Endodermal cell (in vitro differentiated cells): ENCODE measurements around the gene MAP2K5. TPM values are rescaled to one million over a fixed set of nuclear protein-coding genes. Genes with fewer than 3 reads are reported as not detected.

Source experiments
- DNase-seq: peaks from one replicate; pipeline ENCODE4 v3.0.0-alpha.2; 2017
- H3K27ac ChIP-seq: 2 replicates; pipeline ENCODE4 v1.5.1; 2013; ENCODE audit warnings: mild to moderate bottlenecking, low read depth, low read length, moderate library complexity
- H3K27me3 ChIP-seq: 2 replicates; pipeline ENCODE4 v1.6.1; 2013; ENCODE audit warnings: mild to moderate bottlenecking, low read length, moderate library complexity; ENCODE audit not compliant: insufficient read depth, control insufficient read depth, poor library complexity, severe bottlenecking
- H3K36me3 ChIP-seq: 2 replicates; pipeline ENCODE4 v1.7.0; 2013; ENCODE audit warnings: mild to moderate bottlenecking, low read length, moderate library complexity; ENCODE audit not compliant: control insufficient read depth, insufficient read depth
- H3K4me1 ChIP-seq: one replicate; pipeline ENCODE4 v1.7.0; 2013; ENCODE audit warnings: low read length; ENCODE audit not compliant: control insufficient read depth, insufficient read depth
- H3K4me3 ChIP-seq: 2 replicates; pipeline ENCODE4 v1.5.1; 2013; ENCODE audit warnings: mild to moderate bottlenecking, low read length, moderate library complexity
- H3K9ac ChIP-seq: 2 replicates; pipeline ENCODE4 v1.6.1; 2013; ENCODE audit warnings: mild to moderate bottlenecking, low read length, moderate library complexity; ENCODE audit not compliant: poor library complexity, severe bottlenecking; ENCODE audit errors: extremely low read depth
- H3K9me3 ChIP-seq: 2 replicates; pipeline ENCODE4 v1.6.1; 2013; ENCODE audit warnings: mild to moderate bottlenecking, low read length, moderate library complexity; ENCODE audit not compliant: control insufficient read depth
- H3K27ac Mint-ChIP-seq: 2 replicates; pipeline ENCODE4 v1.8.0; 2020; ENCODE audit warnings: mixed read lengths
- H3K27me3 Mint-ChIP-seq: 2 replicates; pipeline ENCODE4 v1.8.0; 2021; ENCODE audit warnings: mild to moderate bottlenecking, mixed read lengths; ENCODE audit not compliant: insufficient read depth
- H3K36me3 Mint-ChIP-seq: 2 replicates; pipeline ENCODE4 v1.8.0; 2020; ENCODE audit warnings: low read depth, mixed read lengths
- H3K4me1 Mint-ChIP-seq: 2 replicates; pipeline ENCODE4 v1.8.0; 2020; ENCODE audit warnings: mixed read lengths
- H3K4me3 Mint-ChIP-seq: 2 replicates; pipeline ENCODE4 v1.8.0; 2020; ENCODE audit warnings: mild to moderate bottlenecking, moderate library complexity, mixed read lengths
- H3K9me3 Mint-ChIP-seq: 2 replicates; pipeline ENCODE4 v1.8.0; 2020; ENCODE audit warnings: mild to moderate bottlenecking, mixed read lengths
- CTCF ChIP-seq: fragments of 200-600 bp; sonication (generic); conservative IDR thresholded peaks from 2 replicates; pipeline ENCODE4 v1.5.0; 2021; ENCODE audit warnings: antibody characterized with exemption, mild to moderate bottlenecking
- WGBS, 2 experiments: methylation state at CpG; one replicate each; pipeline versions ENCODE4 v1.1.5 to v1.1.7; 2013; ENCODE audit warnings: missing lambda C conversion rate in 2 of 2, mixed read lengths in 1 of 2; ENCODE audit not compliant: insufficient coverage in 1 of 2, insufficient read length in 1 of 2; 5-methylcytosine and 5-hydroxymethylcytosine counted together
- total RNA-seq, 2 donors: library from RNA; stranded (reverse); fragmentation: NEBNext Ultra II Directional in 1 of 2; extraction: Animal tissue kit (Norgen Biotek cat#: 25700) in 1 of 2; gene quantifications; 2 replicates in 1 of 2; 3 replicates in 1 of 2; pipeline ENCODE4 v1.2.1, GENCODE V29; 2021

The MAP2K5 gene
- total RNA-seq, 2 donors from 2014 or later: 17.1 to 26.7 TPM

GRCh38 chr15:67685716-67686115, 143.2 kb downstream of the MAP2K5 start:
- H3K9me3 Mint-ChIP-seq: peaks cover 34% of the 10 kb centered on the region
- Histone ChIP-seq H3K27me3 (no peaks in the 10 kb centered on the region), H3K9ac (no peak overlapping the region), H3K27ac (no peak overlapping the region), H3K9me3 (peaks cover 23% of the 10 kb centered on the region), H3K36me3 (no peaks in the 10 kb centered on the region), H3K4me1 (no peaks in the 10 kb centered on the region), H3K4me3 (no peak overlapping the region)
- no peak overlapping the region for H3K27ac Mint-ChIP-seq
- TF ChIP-seq CTCF: no peak
- WGBS, 2 experiments: 92% methylated on average over 2 of the region's 2 CpGs
- no peak overlapping the region for H3K4me3 Mint-ChIP-seq
- no peaks in the 10 kb centered on the region for H3K4me1 Mint-ChIP-seq
- no peaks in the 10 kb centered on the region for H3K27me3 Mint-ChIP-seq
- peaks cover 16% of the 10 kb centered on the region for H3K36me3 Mint-ChIP-seq
- DNase-seq: no peak

GRCh38 chr15:67690936-67691335, 148.4 kb downstream of the MAP2K5 start:
- Mint-ChIP-seq H3K4me1 (peaks cover 2% of the 10 kb centered on the region), H3K4me3 (no peak overlapping the region), H3K27ac (no peak overlapping the region), H3K36me3 (peaks cover 3% of the 10 kb centered on the region), H3K9me3 (peaks cover 2% of the 10 kb centered on the region), H3K27me3 (no peaks in the 10 kb centered on the region)
- Histone ChIP-seq H3K4me1 (no peaks in the 10 kb centered on the region), H3K36me3 (no peaks in the 10 kb centered on the region), H3K27me3 (no peaks in the 10 kb centered on the region), H3K4me3 (no peak overlapping the region), H3K27ac (no peak overlapping the region), H3K9me3 (peaks cover 2% of the 10 kb centered on the region), H3K9ac (no peak overlapping the region)
- WGBS, 2 experiments: 93% methylated on average over 3 of the region's 3 CpGs; no CpG with 5 or more reads in 1 of the 2 experiments
- TF ChIP-seq CTCF: no peak
- DNase-seq: no peak

DNA sequence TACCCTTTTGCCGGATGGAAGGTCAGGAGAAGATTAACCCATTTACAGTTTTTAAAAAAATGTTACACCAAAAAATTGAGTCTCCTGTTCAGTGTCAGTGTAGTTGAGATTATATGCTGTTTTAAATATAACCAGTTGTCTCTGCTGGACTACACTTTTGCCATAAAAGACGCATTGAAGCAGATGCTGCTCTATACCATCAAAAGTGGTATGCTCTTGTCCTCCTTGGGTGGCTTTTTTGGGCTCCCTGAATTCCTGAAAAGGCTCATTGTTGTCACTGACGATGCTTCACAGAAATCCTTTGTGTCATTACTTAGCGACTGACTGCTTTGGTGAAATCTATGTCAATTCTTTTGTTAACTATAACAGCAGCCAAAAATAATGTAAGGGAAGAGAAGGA, 148.9 kb downstream of the MAP2K5 start:
- no peaks in the 10 kb centered on the region for H3K4me1 ChIP-seq
- H3K27me3 ChIP-seq: no peaks in the 10 kb centered on the region
- H3K9me3 Mint-ChIP-seq: no peaks in the 10 kb centered on the region
- peaks cover 1% of the 10 kb centered on the region for H3K36me3 Mint-ChIP-seq
- no peak overlapping the region for H3K4me3 ChIP-seq
- H3K27me3 Mint-ChIP-seq: no peaks in the 10 kb centered on the region
- no peak overlapping the region for H3K9ac ChIP-seq
- peaks cover 2% of the 10 kb centered on the region for H3K4me1 Mint-ChIP-seq
- no peaks in the 10 kb centered on the region for H3K36me3 ChIP-seq
- H3K27ac Mint-ChIP-seq: no peak overlapping the region
- TF ChIP-seq CTCF: no peak
- H3K27ac ChIP-seq: peak overlapping the region; percentile 30
- WGBS, 2 experiments: 59 to 78% methylated on average over 1 to 4 of the region's 4 CpGs
- no peak for DNase-seq
- no peaks in the 10 kb centered on the region for H3K9me3 ChIP-seq
- no peak overlapping the region for H3K4me3 Mint-ChIP-seq
